NCI-H524 (cell line): ENCODE results near the gene FAM153A.
"Not testable (repeated sequence)": the region's sequence is repeated elsewhere in the genome, so short reads cannot be mapped to it uniquely, and the experiment has no call there.

ENCODE experiments used
- DNase-seq, 2 experiments: peaks; one replicate each; lab custom pipeline; 2025; lab: John Stamatoyannopoulos, UW

FAM153A gene

DNA sequence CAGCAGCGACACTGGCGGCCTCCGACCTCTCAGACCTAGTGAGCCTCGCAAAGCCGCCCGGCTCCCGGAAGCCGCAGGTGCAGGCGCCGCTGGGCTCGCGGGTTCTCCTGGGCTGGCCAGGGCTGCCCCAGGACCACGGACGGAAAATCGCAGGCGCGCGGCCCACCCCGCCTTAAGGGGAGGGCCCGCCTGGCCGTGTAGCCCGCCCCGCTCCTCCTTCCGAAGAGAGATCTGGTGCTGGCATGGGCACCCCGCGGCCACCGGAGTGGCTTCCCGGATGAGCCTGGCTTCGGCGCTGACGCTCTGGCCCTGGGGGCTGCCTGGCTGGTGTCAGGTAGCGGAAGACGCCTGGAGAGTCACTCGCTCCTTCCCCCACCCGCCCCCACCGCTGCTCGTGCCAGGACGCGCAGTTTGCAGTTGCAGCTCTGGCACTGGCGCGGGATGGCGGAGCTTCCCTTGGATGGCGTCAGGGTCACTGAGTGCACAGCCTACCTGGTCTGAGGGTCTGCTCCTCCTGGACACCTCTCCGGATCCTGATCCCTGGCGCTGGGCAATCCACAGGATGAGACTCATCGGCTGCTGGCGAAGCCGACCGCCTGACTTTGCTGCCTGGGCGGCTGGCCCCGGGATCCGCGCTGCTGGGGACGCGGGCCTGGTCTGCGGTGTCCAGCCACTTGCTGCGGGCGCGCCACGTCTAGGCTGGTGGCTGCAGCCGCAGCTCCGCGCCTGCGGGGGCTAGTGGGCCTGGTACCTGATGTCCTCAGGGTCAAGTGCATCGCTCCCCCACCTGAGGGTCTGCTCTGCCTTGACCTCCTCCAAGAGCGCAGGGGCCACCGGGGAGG lies at the start of gene FAM153A:
TSS of gene FAM153A (minus strand) at position 108 of the 842 bp plus-strand sequence.
- not testable (repeated sequence) for DNase-seq

DNA sequence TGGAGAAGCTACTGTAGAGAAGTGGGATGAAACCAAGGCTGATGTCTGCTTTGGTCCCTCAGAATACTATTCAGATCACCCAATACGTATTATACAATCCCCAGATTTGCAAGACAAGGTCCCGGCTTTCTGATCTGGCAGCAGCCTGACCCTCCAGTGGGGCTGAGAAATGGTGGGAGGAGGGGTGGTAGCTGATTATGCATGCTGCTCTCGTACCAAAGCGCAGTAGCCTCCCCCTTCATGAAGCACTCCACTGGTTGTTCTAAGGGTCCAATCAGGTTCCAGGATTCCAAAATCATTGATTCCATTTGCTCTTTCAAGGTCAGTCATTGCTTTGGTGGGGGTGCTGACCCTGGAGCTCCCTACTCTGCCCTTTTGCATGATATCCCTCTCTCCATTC lies 49.6 kb upstream of the FAM153A start:
- not testable (repeated sequence) for DNase-seq

DNA sequence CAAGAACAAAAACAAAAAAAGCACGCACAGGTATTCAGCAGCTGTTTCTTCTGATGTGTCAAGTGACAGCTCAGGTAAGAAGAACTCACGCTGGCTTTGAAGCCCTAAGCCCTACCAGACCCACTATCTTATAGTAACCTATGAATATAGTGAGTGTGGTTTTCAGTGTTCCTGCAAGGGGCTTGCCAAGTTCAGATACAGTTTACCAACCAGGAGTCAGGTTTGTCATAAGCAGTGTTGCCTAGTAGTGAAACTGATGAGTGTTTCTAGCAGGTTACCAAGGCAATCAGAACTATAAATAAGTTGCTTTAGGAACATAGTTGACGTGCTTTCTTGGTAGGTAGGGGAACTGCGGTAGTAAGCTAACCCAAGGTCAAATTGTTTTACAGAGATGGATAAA lies 43.4 kb upstream of the FAM153A start:
- not testable (repeated sequence) for DNase-seq

DNA sequence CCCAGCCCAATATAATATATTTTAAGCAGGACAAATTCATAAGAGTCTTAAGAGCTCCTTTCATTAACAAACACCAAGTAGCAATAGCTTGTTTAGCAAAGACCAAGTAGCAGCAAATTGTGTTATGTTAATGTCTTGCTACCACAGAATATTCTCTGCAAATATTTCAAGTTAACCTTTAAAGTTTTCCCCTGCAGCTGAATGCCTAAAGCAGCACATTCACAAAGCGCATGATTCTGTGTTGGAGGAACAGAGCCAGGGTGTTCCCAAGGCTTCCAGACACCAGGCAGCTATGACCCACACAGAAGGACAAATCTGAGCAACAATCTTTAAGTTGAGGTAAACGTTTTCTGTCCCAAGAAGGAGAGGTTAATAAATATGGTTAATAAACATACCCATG lies 42.1 kb upstream of the FAM153A start:
- DNase-seq: not testable (repeated sequence)

DNA sequence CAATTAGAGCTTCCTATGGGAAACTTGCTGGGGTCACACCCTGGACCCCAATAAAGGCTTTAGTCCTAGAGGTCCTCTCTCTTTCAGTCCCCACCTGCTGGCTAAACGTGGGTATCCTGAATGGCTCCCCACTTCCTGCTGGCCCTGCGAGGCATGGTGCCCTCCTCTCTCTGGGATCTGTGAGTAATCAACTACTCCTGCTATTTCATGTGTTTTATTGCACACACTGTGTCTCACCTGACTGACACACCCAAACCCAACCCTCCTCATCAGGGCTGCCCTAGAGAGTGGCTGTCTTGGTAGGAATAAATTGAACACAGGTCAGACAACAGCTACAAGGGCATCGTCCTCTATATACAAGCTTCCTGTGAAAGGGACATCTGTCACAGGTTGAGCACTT lies 39.8 kb upstream of the FAM153A start:
- not testable (repeated sequence) for DNase-seq

DNA sequence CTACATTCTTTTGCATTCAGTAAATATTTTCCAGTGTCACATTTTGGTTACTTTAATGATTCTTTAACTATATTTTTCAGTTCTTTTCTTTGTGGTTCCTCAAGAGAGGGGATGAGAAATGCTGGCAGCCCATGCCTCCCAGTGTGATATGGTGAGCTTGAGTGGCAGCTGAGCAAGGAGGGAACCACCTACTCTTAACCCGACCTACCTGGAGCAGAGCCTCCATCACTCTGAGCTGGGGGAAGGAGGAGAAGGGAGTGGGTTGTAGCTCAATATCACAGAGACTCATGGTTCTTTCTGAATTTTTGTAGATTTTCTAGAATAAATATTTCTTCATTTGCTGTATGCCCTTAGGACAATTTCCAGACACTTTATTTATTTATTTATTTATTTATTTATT lies 37.0 kb upstream of the FAM153A start:
- not testable (repeated sequence) for DNase-seq

DNA sequence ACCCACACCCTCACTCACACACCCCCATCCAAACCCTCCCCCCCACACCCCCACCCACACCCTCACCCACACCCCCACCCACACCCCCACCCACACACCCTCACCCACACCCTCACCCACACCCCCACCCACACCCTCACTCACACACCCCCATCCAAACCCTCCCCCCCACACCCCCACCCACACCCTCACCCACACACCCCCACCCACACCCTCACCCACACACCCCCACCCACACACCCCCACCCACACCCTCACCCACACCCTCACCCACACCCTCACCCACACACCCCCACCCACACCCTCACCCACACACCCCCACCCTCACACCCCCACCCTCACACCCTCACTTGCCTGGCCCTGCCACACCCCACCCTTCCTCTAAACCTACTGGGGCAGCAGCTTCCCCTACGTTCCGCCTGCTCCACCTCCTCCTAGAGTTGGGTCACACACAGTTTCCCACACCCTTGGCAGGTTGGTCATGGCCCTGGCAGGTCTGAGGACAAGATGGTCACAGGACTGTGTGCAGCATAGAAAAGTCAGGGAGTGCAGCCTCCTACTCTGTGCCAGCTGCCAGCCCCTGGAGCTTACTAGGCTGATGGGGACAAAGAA lies 30.2 kb upstream of the FAM153A start:
- DNase-seq: not testable (repeated sequence)

DNA sequence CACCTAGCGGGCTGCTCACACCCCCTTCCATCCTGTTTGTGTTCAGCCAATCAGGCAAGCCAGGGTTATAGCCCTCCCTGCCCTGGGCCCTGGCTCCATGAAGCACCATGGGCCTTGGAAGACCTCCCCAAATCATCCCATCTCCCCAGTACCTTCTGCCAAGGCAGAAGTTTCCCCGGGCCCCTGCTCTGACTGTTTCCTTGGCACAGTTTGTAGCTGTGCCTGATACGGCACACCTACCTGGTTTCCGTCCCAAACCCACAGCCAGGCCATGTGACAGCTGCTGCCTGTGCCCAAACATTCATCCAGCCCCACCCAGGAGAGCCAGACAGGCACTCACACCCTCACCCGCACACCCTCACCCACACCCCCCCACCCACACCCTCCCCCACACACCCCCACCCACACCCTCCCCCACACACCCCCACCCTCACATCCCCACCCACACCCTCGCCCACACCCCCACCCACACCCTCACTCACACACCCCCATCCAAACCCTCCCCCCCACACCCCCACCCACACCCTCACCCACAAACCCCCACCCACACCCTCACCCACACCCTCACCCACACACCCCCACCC lies 29.6 kb upstream of the FAM153A start:
- not testable (repeated sequence) for DNase-seq

DNA sequence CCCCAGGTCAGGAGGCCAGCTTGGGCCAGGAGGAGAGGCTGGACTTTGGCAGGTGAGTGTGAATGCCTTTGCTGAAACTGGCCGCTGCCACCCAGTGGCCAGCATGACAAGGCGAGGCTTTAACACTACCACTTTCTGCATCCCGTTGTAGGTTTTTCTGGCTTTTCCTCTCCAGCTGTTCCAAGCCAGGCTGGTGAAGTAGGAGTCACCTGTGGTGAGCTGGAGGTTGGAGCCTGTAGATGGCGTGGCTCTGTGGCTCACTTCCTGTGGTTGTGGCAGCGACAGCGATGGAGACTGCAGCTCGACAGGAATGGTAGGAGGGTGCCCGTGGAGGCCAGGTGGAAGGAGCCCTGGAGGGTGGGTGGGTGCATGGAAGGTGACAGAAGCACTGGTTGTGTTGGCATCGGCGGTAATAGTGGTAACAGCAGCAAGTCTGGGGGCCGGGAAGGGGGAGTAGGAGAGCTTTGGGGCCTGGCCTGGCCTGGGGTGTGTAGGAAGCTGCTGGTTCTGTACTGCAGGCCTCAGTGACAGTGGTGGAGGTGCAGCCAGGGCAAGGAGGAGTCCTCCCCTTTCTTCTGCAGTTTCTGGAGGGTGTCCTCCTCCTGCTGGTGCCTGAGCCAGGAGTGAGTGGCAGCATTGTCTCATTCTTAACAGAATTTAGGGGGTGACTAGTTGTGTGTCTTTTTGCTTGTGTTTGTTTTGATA lies 26.7 kb upstream of the FAM153A start:
- DNase-seq: not testable (repeated sequence)

DNA sequence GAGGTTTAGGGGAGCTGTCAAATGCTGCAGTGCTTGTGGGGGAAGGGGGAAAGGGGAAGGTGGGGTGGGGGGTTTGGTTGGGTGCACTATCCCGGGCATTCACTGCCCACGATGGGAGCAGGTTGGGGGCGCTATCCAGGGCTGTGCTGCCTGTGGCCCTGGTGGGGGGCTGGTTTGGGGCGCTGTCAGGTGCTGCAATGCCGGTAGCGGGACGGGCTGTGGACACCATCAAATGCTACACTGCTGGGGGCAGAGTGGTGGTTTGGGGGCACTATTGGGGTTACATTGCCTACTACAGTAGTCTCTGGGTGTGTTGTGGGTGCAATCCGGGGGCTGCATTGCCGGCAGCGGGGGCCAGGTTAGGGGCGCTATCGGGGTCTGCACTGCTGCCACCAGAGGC lies 25.7 kb upstream of the FAM153A start:
- DNase-seq: not testable (repeated sequence)

DNA sequence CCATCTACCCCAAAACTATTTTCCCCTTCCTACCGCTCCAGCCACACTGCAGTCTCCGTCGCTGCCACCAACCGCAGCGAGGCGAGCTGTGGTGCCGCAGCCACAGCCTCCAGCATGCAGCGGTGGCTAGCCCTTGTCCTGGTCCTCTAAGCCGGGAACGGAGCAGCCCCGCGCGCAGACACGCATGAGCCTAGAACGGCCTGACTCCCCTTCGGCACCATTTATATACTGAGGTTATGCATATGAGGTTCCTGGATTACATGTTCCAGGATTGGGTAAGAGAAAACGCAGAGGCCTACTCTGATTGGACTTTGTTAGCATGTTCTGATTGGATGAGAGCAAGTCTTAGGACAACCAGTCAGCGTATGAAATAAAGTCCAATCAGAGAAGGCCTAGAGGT lies 24.6 kb upstream of the FAM153A start:
- not testable (repeated sequence) for DNase-seq

DNA sequence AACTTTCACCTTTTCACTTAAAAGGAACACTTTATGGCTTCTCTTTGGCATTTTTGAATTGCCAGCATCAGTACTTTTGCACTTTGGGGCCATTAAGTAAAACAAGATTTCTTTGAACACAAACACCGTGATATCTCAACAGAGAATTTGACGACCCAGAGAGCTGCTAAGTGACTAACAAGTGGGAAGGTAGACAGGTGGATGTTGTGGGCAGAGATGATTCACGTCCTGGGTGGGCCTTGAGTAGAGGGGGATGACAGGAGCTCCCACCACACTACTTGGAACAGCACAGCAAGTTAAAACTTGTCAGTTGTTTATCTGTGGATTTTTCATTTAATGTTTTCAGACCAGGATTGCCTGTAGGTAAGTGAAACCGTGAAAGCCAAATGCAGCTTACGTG lies 18.7 kb upstream of the FAM153A start:
- DNase-seq: not testable (repeated sequence)

DNA sequence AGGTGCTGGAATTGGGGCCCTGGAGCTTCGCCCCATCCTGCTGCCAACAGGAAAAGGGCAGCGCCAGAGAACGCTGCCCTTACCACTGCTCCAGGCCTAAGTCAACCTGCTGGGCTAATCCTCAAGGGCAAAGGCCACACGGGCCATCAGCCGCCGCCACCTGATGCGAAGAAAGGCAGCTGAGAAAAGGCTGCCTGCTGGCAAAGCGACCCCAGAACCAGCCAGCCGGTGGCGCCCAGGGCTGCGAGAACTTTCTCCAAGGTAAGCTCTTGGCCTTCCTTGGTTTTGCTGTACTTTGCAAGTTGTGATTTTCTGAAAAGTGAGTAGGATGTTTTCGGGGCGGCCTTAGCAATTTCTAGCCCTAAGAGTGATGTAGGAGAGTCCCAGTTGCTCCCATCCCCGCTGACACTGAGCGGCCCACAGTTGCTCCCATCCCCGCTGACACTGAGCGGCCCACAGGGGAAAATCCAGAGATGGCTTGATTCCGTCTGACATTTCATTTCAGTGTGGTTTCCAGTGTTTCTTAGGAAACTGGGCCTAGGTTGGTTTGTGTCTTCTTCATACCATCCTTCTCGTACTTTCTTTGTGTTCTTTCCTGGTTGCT lies 15.6 kb upstream of the FAM153A start:
- DNase-seq: not testable (repeated sequence)

DNA sequence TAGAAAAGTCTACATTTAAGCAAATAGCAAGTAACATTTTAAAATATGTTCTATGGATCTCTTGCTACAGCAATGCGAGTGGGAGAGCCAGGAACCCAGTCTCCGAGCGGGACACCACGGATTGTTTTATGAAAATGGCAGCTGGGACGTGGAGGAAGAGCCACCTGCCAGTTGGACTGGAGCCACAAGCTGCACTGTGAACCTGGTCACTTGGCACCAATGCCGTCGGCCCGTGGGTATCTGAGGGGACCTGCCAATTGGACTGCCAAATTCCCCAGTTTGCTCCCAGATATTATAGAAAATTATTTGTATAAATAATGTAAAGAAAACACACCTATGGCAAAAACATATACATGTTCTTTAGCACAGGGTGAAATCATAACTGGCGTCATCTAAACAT lies 10.6 kb upstream of the FAM153A start:
- DNase-seq: not testable (repeated sequence)

DNA sequence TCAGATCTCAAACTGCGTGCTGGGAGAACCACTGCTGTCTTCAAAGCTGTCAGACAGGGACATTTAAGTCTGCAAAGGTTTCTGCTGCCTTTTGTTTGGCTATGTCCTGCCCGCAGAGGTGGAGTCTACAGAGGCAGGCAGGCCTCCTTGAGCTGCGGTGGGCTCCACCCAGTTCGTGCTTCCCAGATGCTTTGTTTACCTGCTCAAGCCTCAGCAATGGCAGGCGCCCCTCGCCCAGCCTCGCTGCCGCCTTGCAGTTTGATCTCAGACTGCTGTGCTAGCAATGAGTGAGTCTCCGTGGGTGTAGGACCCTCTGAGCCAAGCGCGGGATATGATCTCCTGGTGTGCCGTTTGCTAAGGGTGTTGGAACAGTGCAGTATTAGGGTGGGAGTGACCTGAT lies 8.9 kb upstream of the FAM153A start:
- not testable (repeated sequence) for DNase-seq

DNA sequence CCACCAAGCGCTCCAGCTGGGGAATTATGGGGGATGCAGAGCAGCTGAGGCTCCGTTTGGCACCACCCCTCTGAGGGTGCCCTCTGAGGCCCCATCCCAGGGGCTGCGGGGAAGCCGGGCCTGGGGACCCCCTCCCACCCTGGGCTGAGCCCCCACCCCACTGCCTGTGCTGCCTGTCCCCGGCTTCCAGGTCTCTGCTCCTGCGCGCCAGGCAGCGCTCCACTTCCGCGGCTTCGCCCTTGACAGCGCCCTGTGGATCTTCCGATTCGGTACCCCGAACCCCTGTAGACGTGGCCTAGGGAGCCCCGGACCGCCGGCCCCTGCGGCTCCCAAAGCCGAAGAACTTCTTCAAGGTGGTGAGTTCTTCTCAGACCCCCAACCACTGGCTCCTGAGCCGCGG lies 530 bp downstream of the FAM153A start:
- not testable (repeated sequence) for DNase-seq

DNA sequence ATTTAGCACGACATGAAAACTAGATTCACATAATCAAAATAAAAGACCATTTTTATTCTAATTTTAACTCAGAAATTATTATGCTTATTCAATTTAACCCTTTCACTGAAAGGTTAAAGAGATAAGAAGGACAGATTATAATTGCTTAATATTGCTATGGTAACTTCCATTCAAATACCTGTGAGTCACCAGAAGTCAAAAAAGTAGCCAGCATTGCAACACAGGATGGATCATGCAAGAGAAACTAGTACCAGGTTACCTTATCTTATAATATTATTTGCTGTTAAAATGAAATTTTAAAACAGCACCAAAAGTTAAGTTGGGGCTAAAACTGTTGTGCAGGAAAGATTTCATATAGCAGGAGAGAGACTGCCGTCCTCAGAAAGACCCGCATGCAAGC lies 11.5 kb downstream of the FAM153A start:
- DNase-seq: not testable (repeated sequence)

DNA sequence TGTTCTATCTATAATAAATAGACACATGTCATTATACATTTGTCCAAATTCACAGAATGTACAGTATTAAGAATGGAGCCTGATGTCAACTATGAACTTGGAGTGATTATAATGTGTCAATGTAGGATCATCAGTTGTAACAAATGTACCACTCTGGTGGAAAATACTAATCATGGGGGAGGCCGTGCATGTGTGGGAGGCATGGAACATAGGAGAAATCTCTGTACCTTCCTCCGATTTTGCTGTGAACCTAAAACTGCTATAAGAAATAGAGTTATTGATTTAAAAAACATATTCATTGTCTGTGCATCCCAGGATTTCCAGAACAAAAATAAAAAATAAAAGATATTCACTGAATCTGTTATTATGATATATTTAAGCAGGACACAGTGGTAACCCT lies 12.1 kb downstream of the FAM153A start:
- not testable (repeated sequence) for DNase-seq

DNA sequence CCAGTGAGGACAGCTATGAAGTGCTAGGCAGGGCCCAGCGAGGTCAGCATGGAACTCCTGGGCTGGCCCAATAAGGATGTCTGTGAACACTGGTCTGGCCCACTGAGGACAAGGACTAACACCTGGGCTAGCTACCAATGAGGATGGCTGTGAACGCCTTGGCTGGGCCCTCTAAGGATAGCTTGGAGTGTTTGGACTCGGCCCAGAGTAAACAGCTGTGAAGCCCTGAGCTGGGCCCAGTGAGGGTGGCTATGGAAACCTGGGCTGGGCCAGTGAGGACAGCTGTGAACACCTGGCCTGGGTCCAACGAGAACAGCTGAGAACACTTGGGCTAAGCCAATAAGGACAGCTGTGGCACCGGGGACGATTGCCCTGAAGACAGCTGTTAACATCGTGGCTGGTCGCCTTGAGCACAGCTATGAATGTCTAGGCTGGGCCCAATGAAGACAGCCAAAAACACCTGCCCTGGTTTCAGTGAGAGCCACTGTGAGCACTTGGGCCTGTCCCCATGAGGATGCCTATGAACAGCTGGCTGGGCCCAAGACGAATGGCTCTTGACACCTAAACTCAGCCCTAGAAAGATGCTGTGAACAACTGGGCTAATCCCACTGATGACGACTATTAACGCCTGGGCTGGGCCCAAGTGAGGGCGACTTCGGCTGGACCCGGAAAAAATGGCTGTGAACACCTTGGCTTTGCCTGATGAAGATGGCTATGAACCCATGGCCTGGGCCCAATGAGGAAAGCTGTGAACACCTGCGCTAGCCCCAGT lies 18.8 kb downstream of the FAM153A start:
- not testable (repeated sequence) for DNase-seq

DNA sequence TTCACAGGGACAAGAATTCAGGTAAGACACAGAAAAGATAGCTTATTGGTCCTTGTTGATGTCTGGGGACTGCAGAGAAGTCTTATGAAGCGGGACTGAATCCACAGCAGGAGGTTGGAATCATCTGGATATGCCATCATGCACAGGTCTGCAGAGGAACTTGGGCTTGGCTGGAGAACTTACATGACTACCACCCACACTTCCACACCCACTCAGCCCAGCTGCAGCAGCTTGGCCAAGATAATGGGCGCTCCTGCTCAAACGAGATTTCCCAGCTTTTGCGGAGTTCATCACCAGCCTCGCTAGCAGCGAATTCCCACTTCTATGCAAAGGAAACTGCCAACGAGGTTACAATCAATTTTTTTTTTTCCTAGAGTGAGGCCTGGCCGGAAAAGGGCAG lies 21.7 kb downstream of the FAM153A start:
- DNase-seq: not testable (repeated sequence)

DNA sequence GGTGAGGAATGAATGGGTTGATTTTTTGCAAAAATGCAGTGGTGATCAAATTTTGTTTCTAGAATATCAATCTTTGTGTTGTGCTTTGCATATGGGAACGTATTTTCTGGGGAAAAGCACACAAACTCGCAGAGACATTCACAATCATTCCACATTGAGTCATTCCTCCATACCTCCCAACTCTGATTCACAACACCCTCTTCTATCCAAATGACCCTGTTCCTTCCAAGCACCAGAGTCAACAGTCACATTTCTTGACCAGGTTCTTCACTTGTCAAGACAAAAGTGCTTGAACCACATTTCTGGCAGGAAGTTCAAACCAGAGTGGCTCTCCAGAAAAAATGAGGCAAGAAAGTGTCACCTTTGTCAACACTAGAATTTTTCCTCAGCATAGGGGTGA lies 35.3 kb downstream of the FAM153A start:
- DNase-seq: not testable (repeated sequence)
